GM18867 (cell line): ENCODE data around the gene LRIF1.

Experiments
- ATAC-seq: cut with Tn5 transposase; IDR thresholded peaks from one replicate; pipeline ENCODE4 v1.9.1; 2021; ENCODE audit warnings: mild to moderate bottlenecking, moderate library complexity; ENCODE audit not compliant: unreplicated experiment

Gene LRIF1

DNA sequence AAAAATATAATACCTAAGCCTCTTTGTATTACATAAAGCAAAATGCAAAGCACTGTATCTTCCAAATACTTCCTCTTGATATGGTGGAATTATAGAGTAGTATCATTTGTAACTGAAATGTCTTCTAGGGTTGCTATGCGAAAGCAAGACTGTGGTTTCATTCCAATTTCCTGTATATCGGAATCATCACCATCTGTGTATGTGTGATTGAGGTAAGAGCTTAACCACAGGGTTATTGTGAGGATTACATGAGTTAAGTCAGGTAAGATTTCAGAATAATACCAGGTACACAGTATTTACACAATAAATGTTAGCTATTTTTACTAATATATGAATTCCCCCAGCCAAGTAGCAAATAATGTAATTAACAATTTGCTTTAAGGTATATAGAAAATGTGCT is 66.0 kb downstream of the LRIF1 start:
- no peak for ATAC-seq
